Mesendoderm (in vitro differentiated cells): ENCODE measurements around the gene RAB19.
"Not testable (repeated sequence)": the region's sequence is repeated elsewhere in the genome, so short reads cannot be mapped to it uniquely, and the experiment has no call there.

Source experiments
- DNase-seq: peaks from one replicate; pipeline ENCODE4 v3.0.0; 2013
- H2AK5ac ChIP-seq: 2 replicates; pipeline ENCODE4 v1.6.1; 2013; ENCODE audit warnings: low read length, inconsistent platforms
- H2BK120ac ChIP-seq: 2 replicates; pipeline ENCODE4 v1.6.1; 2013; ENCODE audit warnings: low read depth, mild to moderate bottlenecking, low read length, moderate library complexity, mixed read lengths
- H2BK15ac ChIP-seq: replicated peaks from 2 replicates; pipeline ENCODE4 v1.6.1; 2013; ENCODE audit warnings: low read depth, mild to moderate bottlenecking, moderate library complexity
- H2BK5ac ChIP-seq: 2 replicates; pipeline ENCODE4 v1.6.1; 2013; ENCODE audit warnings: low read length, inconsistent platforms
- H3K18ac ChIP-seq: 2 replicates; pipeline ENCODE4 v1.6.1; 2013; ENCODE audit warnings: mild to moderate bottlenecking, low read length, mixed read lengths
- H3K23ac ChIP-seq: one replicate; pipeline ENCODE4 v1.6.1; 2013; ENCODE audit warnings: low read length
- H3K27ac ChIP-seq: 2 replicates; pipeline ENCODE4 v1.5.1; 2013; ENCODE audit warnings: low read depth, mild to moderate bottlenecking, inconsistent platforms, low read length, moderate library complexity
- H3K27me3 ChIP-seq: 2 replicates; pipeline ENCODE4 v1.6.1; 2013; ENCODE audit warnings: low read length, control low read depth, mild to moderate bottlenecking, inconsistent platforms; ENCODE audit not compliant: insufficient read depth, poor library complexity
- H3K36me3 ChIP-seq: 2 replicates; pipeline ENCODE4 v1.6.1; 2013; ENCODE audit warnings: low read length, inconsistent platforms; ENCODE audit not compliant: control insufficient read depth, insufficient read depth
- H3K4ac ChIP-seq: one replicate; pipeline ENCODE4 v1.6.1; 2013; ENCODE audit warnings: low read depth, mild to moderate bottlenecking, low read length, moderate library complexity
- H3K4me1 ChIP-seq: 2 replicates; pipeline ENCODE4 v1.6.1; 2013; ENCODE audit warnings: low read depth, low read length, inconsistent platforms; ENCODE audit not compliant: control insufficient read depth
- H3K4me2 ChIP-seq: 2 replicates; pipeline ENCODE4 v1.6.1; 2013; ENCODE audit warnings: low read length
- H3K4me3 ChIP-seq: 2 replicates; pipeline ENCODE4 v1.5.1; 2013; ENCODE audit warnings: mild to moderate bottlenecking, low read length
- H3K56ac ChIP-seq: one replicate; pipeline ENCODE4 v1.6.1; 2013; ENCODE audit warnings: low read length
- H3K79me1 ChIP-seq: 2 replicates; pipeline ENCODE4 v1.6.1; 2013; ENCODE audit warnings: low read length, inconsistent platforms
- H3K79me2 ChIP-seq: 2 replicates; pipeline ENCODE4 v1.6.1; 2013; ENCODE audit warnings: mild to moderate bottlenecking, low read length; ENCODE audit not compliant: control insufficient read depth, insufficient read depth
- H3K9ac ChIP-seq: 2 replicates; pipeline ENCODE4 v1.6.1; 2013; ENCODE audit warnings: low read length, inconsistent platforms
- H4K5ac ChIP-seq: one replicate; pipeline ENCODE4 v1.6.1; 2013; ENCODE audit warnings: low read length
- H4K8ac ChIP-seq: one replicate; pipeline ENCODE4 v1.6.1; 2013; ENCODE audit warnings: low read depth, mild to moderate bottlenecking, control low read depth, low read length, moderate library complexity
- WGBS: extraction: QIAGEN DNeasy Blood & Tissue Kit; methylation state at CpG from one replicate; pipeline ENCODE4 v1.1.7; 2013; ENCODE audit warnings: low lambda C conversion rate, missing lambda C conversion rate; ENCODE audit not compliant: insufficient coverage; ENCODE audit errors: extremely low coverage; 5-methylcytosine and 5-hydroxymethylcytosine counted together

The RAB19 gene

DNA sequence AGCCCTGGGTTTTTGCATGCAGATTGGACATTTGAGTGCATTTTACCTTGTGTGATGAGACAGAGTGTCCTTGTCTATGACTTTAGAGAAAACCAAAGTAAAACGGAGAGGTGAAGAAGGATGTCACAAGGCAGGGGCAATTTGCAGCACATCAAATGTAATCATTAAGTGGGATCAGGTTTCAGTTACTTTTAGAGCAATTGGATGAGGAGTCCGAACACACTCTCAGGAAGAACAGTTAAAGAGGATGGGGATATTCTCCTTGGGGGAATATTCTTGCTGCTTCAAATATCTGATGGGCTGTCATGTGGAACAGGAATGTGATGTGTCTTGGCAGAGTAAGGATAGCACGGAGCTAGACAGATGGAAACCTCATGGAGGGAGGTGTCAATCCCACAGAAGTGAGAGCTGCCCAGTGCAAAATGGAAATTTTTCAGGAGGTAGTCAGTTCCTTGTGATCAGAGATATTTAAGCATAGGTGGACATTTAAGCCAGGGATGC, 757 bp downstream of the RAB19 start:
- Histone ChIP-seq H3K36me3 (no peaks in the 10 kb centered on the region), H3K4ac (no peak overlapping the region), H3K56ac (no peak overlapping the region), H3K27ac (no peak overlapping the region), H3K27me3 (no peaks in the 10 kb centered on the region), H3K4me1 (peaks cover 2% of the 10 kb centered on the region), H2BK15ac (no peak overlapping the region), H4K8ac (no peak overlapping the region), H2AK5ac (no peak overlapping the region), H2BK120ac (no peak overlapping the region), H3K4me3 (no peak overlapping the region), H3K4me2 (no peak overlapping the region), H3K79me2 (no peaks in the 10 kb centered on the region), H3K9ac (no peak overlapping the region), H3K79me1 (no peaks in the 10 kb centered on the region), H4K5ac (no peak overlapping the region), H2BK5ac (no peak overlapping the region), H3K23ac (no peak overlapping the region), H3K18ac (no peak overlapping the region)
- WGBS = no CpG with 5 or more reads among the region's 3 CpGs
- DNase-seq = no peak

DNA sequence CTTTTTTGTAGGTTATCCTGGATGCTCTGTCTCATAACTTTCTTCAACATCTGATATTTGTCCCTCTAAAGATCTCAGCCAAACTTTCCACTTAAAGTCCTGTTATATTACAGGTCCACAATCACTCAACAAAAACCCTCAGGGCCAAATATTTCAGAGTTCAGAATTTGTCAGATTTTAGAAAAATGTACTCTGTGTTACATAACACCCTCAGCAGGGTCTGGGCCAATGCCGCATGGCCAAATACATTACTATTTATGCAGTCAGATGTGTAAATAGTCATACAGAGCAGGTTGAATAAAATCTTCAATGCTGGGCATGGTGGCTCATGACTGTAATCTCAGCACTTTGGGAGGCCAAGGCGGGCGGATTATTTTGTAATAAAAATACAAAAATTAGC, 11.5 kb downstream of the RAB19 start:
- Histone ChIP-seq H3K36me3 (no peaks in the 10 kb centered on the region), H3K56ac (no peak overlapping the region), H3K4ac (no peak overlapping the region), H3K27me3 (no peaks in the 10 kb centered on the region), H2BK5ac (no peak overlapping the region), H3K79me2 (no peaks in the 10 kb centered on the region), H2BK15ac (no peak overlapping the region), H3K18ac (no peak overlapping the region), H2BK120ac (no peak overlapping the region), H3K4me1 (no peaks in the 10 kb centered on the region), H3K4me2 (no peak overlapping the region), H2AK5ac (no peak overlapping the region), H4K5ac (no peak overlapping the region), H3K27ac (no peak overlapping the region), H3K23ac (no peak overlapping the region), H3K9ac (no peak overlapping the region), H4K8ac (no peak overlapping the region), H3K4me3 (no peak overlapping the region), H3K79me1 (no peaks in the 10 kb centered on the region)
- WGBS = no CpG with 5 or more reads among the region's 3 CpGs
- no peak for DNase-seq

DNA sequence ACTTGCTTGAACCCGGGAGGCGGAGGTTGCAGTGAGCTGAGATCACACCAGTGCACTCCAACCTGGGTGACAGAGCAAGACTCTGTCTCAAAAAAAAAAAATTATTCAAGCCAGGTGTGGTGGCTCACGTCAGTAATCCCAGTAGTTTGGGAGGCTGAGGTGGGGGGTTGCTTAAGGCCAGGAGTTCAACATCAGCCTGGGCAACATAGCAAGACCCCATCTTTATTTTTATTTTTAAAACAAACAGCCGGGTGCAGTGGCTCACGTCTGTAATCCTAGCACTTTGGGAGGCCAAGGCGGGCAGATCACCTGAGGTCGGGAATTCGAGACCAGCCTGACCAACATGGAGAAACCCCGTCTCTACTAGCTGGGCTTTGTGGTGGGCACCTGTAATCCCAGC, 12.0 kb downstream of the RAB19 start:
- not testable (repeated sequence) for H3K56ac ChIP-seq, H3K4me2 ChIP-seq, H4K8ac ChIP-seq, H4K5ac ChIP-seq, H3K79me2 ChIP-seq, H3K27ac ChIP-seq, H3K79me1 ChIP-seq, H3K4ac ChIP-seq, H3K23ac ChIP-seq, H3K18ac ChIP-seq, H3K36me3 ChIP-seq, H3K9ac ChIP-seq, H2BK120ac ChIP-seq, H2BK15ac ChIP-seq, H2AK5ac ChIP-seq, H3K4me1 ChIP-seq, DNase-seq, H3K4me3 ChIP-seq, H2BK5ac ChIP-seq, H3K27me3 ChIP-seq
- no CpG with 5 or more reads among the region's 9 CpGs for WGBS

DNA sequence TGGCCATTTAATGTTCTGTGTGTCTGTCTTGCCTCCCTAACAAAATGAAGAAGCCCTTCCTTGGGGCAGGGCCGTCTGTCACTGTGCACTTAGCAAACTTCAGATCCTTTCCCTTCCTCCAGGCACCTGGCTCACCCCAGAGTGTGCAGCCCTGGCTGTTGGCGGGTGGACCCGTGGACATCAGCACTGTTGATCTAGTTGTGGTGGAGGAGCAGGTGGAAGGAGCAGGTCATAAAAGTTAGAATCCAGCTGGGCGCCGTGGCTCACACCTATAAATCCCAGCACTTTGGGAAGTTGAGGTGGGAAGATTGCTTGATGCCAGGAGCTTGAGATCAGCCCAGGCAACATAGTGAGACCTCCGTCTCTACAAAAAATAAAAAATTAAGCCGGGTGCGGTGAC, 12.7 kb downstream of the RAB19 start:
- H3K79me2 ChIP-seq = no peaks in the 10 kb centered on the region
- H3K79me1 ChIP-seq = no peaks in the 10 kb centered on the region
- H2BK15ac ChIP-seq = no peak overlapping the region
- no peaks in the 10 kb centered on the region for H3K27me3 ChIP-seq
- no peak overlapping the region for H4K8ac ChIP-seq
- no peak overlapping the region for H2BK5ac ChIP-seq
- DNase-seq = no peak
- no peak overlapping the region for H3K4me3 ChIP-seq
- H3K18ac ChIP-seq = no peak overlapping the region
- H3K4me1 ChIP-seq = no peaks in the 10 kb centered on the region
- no peak overlapping the region for H3K56ac ChIP-seq
- no peak overlapping the region for H2BK120ac ChIP-seq
- H3K27ac ChIP-seq = no peak overlapping the region
- H2AK5ac ChIP-seq = no peak overlapping the region
- H3K9ac ChIP-seq = no peak overlapping the region
- no peaks in the 10 kb centered on the region for H3K36me3 ChIP-seq
- no peak overlapping the region for H3K4me2 ChIP-seq
- H3K23ac ChIP-seq = no peak overlapping the region
- no peak overlapping the region for H3K4ac ChIP-seq
- H4K5ac ChIP-seq = no peak overlapping the region
- WGBS = no CpG with 5 or more reads among the region's 8 CpGs

DNA sequence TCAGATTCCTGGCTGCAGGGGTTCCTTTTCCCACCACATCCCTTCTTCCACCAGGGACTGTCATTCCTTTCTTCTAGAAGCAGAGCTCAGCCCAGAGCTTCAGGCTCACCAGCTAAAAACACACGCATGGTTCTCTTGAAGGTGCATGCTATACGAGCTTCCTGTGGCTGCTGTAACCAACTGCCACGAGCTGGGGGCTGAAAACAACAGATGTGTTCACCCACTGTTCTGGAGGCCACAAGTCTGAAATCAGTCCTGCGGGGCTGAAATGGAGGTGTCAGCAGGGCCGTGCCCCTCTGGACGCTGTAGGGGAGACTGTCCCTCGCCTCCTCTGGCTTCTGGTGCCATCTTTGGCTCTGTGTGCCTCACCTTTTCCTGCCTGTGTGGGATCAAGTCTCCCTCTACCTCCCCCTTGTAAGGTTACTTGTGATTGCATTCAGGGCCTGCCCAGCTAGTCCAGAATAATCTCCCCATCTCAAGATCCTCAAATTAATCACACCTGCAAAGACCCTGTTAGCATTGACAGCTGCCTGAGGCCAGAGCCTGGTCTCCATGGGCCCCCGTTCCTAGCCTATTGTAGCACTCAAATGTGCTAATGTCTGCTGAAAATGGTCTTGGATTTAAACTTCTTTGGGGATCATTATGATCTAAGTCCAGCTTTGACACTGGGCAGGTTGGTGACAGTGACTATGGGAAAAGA, 13.7 kb downstream of the RAB19 start:
- H2BK5ac ChIP-seq = no peak overlapping the region
- no peaks in the 10 kb centered on the region for H3K27me3 ChIP-seq
- no peak overlapping the region for H4K5ac ChIP-seq
- H3K56ac ChIP-seq = no peak overlapping the region
- H3K4me3 ChIP-seq = no peak overlapping the region
- no peaks in the 10 kb centered on the region for H3K79me1 ChIP-seq
- no peaks in the 10 kb centered on the region for H3K79me2 ChIP-seq
- H3K27ac ChIP-seq = no peak overlapping the region
- no peak overlapping the region for H2AK5ac ChIP-seq
- no peak overlapping the region for H3K9ac ChIP-seq
- no peak overlapping the region for H4K8ac ChIP-seq
- H3K36me3 ChIP-seq = no peaks in the 10 kb centered on the region
- H2BK120ac ChIP-seq = no peak overlapping the region
- no peaks in the 10 kb centered on the region for H3K4me1 ChIP-seq
- H3K18ac ChIP-seq = no peak overlapping the region
- H2BK15ac ChIP-seq = no peak overlapping the region
- H3K4me2 ChIP-seq = no peak overlapping the region
- WGBS = no CpG with 5 or more reads among the region's 8 CpGs
- DNase-seq = no peak
- no peak overlapping the region for H3K23ac ChIP-seq
- no peak overlapping the region for H3K4ac ChIP-seq

DNA sequence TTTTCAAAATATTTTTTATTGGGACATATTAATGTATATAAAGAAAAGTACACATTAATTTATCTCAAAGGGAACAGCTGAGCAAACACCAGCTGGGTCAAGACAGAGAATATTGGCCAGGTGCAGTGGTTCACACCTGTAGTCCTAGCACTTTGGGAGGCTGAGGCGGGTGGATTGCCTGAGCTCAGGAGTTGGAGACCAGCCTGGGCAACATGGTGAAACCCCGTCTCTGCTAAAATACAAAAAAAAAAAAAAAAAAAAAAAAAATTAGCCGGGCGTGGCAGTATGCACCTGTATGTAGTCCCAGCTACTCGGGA, 14.3 kb downstream of the RAB19 start:
- H3K27ac ChIP-seq, H3K4me1 ChIP-seq, DNase-seq, H3K23ac ChIP-seq, H3K9ac ChIP-seq, H2AK5ac ChIP-seq, H2BK120ac ChIP-seq, H3K18ac ChIP-seq, H2BK15ac ChIP-seq, H3K36me3 ChIP-seq, H2BK5ac ChIP-seq, H3K4me2 ChIP-seq, H3K56ac ChIP-seq, H4K5ac ChIP-seq, H3K4ac ChIP-seq, H4K8ac ChIP-seq, H3K27me3 ChIP-seq, H3K79me2 ChIP-seq, H3K4me3 ChIP-seq, H3K79me1 ChIP-seq: not testable (repeated sequence)
- no CpG with 5 or more reads among the region's 5 CpGs for WGBS
